Choroid plexus epithelial cell (primary cell): ENCODE data around the gene PHF12.

Experiments
- DNase-seq: peaks from one replicate; pipeline ENCODE4 v3.0.0-alpha.2; 2010; ENCODE audit warnings: low read depth
- H3K4me3 ChIP-seq: 2 replicates; pipeline ENCODE4 v1.5.1; 2011; ENCODE audit warnings: low read depth, mild to moderate bottlenecking, control low read depth, low read length, moderate library complexity
- CTCF ChIP-seq: conservative IDR thresholded peaks from 2 replicates; pipeline ENCODE4 v1.5.1; 2011; ENCODE audit warnings: low read depth, mild to moderate bottlenecking, control low read depth, inconsistent platforms, low read length, moderate library complexity

The PHF12 gene

GRCh38 chr17:28925912-28926365 lies 25.4 kb downstream of the PHF12 start:
- peak; percentile 87 for DNase-seq
- TF ChIP-seq CTCF = no peak
- H3K4me3 ChIP-seq = no peak overlapping the region

- no peak for TF ChIP-seq CTCF
- H3K4me3 ChIP-seq = no peak overlapping the region
- no peak for DNase-seq
Observed at GRCh38 chr17:28920201-28920600, 31.1 kb downstream of the PHF12 start.

GRCh38 chr17:28918295-28918694 lies 33.0 kb downstream of the PHF12 start:
- no peak for TF ChIP-seq CTCF
- no peak overlapping the region for H3K4me3 ChIP-seq
- DNase-seq = no peak

GRCh38 chr17:28917465-28917864 lies 33.9 kb downstream of the PHF12 start:
- DNase-seq = no peak
- no peak for TF ChIP-seq CTCF
- H3K4me3 ChIP-seq = no peak overlapping the region

GRCh38 chr17:28917029-28917428 lies 34.3 kb downstream of the PHF12 start:
- TF ChIP-seq CTCF = no peak
- H3K4me3 ChIP-seq = no peak overlapping the region
- no peak for DNase-seq

- peak; percentile 69 for TF ChIP-seq CTCF
- H3K4me3 ChIP-seq = no peak overlapping the region
- DNase-seq = peak; percentile 72
Observed at GRCh38 chr17:28916302-28916934, 34.9 kb downstream of the PHF12 start.

GRCh38 chr17:28912938-28913333 lies 38.4 kb downstream of the PHF12 start:
- DNase-seq = no peak
- TF ChIP-seq CTCF = no peak
- no peak overlapping the region for H3K4me3 ChIP-seq
